CD4-positive, alpha-beta T cell (primary cell): ENCODE measurements around the gene NKAP. TPM values are rescaled to one million over a fixed set of nuclear protein-coding genes. Genes with fewer than 3 reads are reported as not detected.
A peak's percentile ranks its signal among the peaks of the same experiment; 100 is the strongest.

Experiments used
- ATAC-seq: fragments of 200-7000 bp; cut with Tn5 transposase; one replicate; pipeline ENCODE4 v1.10.0; 2022; ENCODE audit warnings: mild to moderate bottlenecking; ENCODE audit not compliant: poor library complexity
- CTCF ChIA-PET: fragments of 350-600 bp; sonication (Branson Sonifier 250); formaldehyde crosslinking; loops from one replicate; lab custom pipeline; 2021; ENCODE audit warnings: antibody characterized with exemption, inconsistent platforms; lab: Charles Lee
- POLR2A ChIA-PET: fragments of 350-600 bp; sonication (Branson Sonifier 250); formaldehyde crosslinking; loops from one replicate; lab custom pipeline; 2021; ENCODE audit warnings: antibody characterized with exemption, inconsistent platforms; lab: Charles Lee
- DNase-seq, 14 experiments: peaks; one replicate each; pipeline ENCODE4 v3.0.0-alpha.2; 2013 to 2020; ENCODE audit warnings: mixed read lengths in 2 of 14
- H3K27ac ChIP-seq, 2 donors: one replicate each; pipeline versions ENCODE4 v1.5.1 to v1.7.0; 2013; ENCODE audit warnings: low read length in 2 of 2, low read depth in 1 of 2, mild to moderate bottlenecking in 1 of 2
- H3K27me3 ChIP-seq, 2 experiments: 1 replicate in 1 of 2; 2 replicates in 1 of 2; pipeline versions ENCODE4 v1.6.1 to v1.7.0; 2013; ENCODE audit warnings: low read length in 2 of 2, control low read depth in 1 of 2, mild to moderate bottlenecking in 1 of 2, moderate library complexity in 1 of 2; ENCODE audit not compliant: insufficient read depth in 2 of 2, control insufficient read depth in 1 of 2
- H3K36me3 ChIP-seq: one replicate; pipeline ENCODE4 v1.6.1; 2013; ENCODE audit warnings: low read length, control low read depth; ENCODE audit not compliant: insufficient read depth
- H3K4me1 ChIP-seq: one replicate; pipeline ENCODE4 v1.6.1; 2013; ENCODE audit warnings: low read length, control low read depth; ENCODE audit not compliant: insufficient read depth
- H3K4me3 ChIP-seq: one replicate; pipeline ENCODE4 v1.5.1; 2013; ENCODE audit warnings: mild to moderate bottlenecking, low read length, moderate library complexity
- H3K9me3 ChIP-seq, 2 experiments: 1 replicate in 1 of 2; 2 replicates in 1 of 2; pipeline versions ENCODE4 v1.6.1 to v1.7.0; 2013; ENCODE audit warnings: low read length in 2 of 2, mild to moderate bottlenecking in 2 of 2, control low read depth in 1 of 2, moderate library complexity in 1 of 2; ENCODE audit not compliant: control insufficient read depth in 1 of 2, insufficient read depth in 1 of 2
- H3K27ac Mint-ChIP-seq: one replicate; pipeline ENCODE4 v1.8.0; 2020; ENCODE audit warnings: mixed read lengths
- H3K27me3 Mint-ChIP-seq: one replicate; pipeline ENCODE4 v1.8.0; 2021; ENCODE audit warnings: mixed read lengths
- H3K36me3 Mint-ChIP-seq: one replicate; pipeline ENCODE4 v1.8.0; 2021; ENCODE audit warnings: low read depth, mixed read lengths
- H3K4me1 Mint-ChIP-seq: one replicate; pipeline ENCODE4 v1.8.0; 2021; ENCODE audit warnings: low read depth, mixed read lengths
- H3K4me3 Mint-ChIP-seq: one replicate; pipeline ENCODE4 v1.8.0; 2020; ENCODE audit warnings: mild to moderate bottlenecking, mixed read lengths
- H3K9me3 Mint-ChIP-seq: one replicate; pipeline ENCODE4 v1.8.0; 2020; ENCODE audit warnings: mixed read lengths
- CTCF ChIP-seq: fragments of 200-600 bp; IDR thresholded peaks from one replicate; pipeline ENCODE4 v1.8.0; 2022; ENCODE audit warnings: antibody characterized with exemption, mild to moderate bottlenecking
- intact Hi-C, 2 experiments: fragments of 100-400 bp; cut with DNase I in 1 of 2; cut with micrococcal nuclease in 1 of 2; formaldehyde crosslinking; loops; one replicate each; pipeline versions ENCODE4 v1.15.1 to v1.9.0; 2023 to 2025; cut with DNase I, micrococcal nuclease
- total RNA-seq, 174 experiments: library from RNA in 2 of 174; stranded (reverse) in 2 of 174; gene quantifications; one replicate each; pipeline ENCODE4 v1.2.3 and lab custom pipeline; 2021 to 2026

Gene NKAP
- total RNA-seq, 2 experiments from 2014 or later = 14.5 to 15.6 TPM

GRCh38 chrX:119887721-119888425, 55.7 kb downstream of the NKAP start:
- peak overlapping the region; percentile 60 for H3K4me3 Mint-ChIP-seq
- peaks cover 5% of the 10 kb centered on the region for H3K4me1 Mint-ChIP-seq
- DNase-seq = peak; percentile 19 to 78 (median 40)
- Histone ChIP-seq H3K27me3 (no peaks in the 10 kb centered on the region), H3K36me3 (no peaks in the 10 kb centered on the region), H3K4me3 (peak overlapping the region; percentile 45), H3K4me1 (peaks cover 18% of the 10 kb centered on the region), H3K9me3 (no peaks in the 10 kb centered on the region), H3K27ac (no peak overlapping the region)
- H3K36me3 Mint-ChIP-seq = no peaks in the 10 kb centered on the region
- H3K27ac Mint-ChIP-seq = no peak overlapping the region
- POLR2A ChIA-PET = interaction anchor here (0.8 to 1.4 kb wide), 3 partner anchors 14 to 96 kb away, joined by 3 to 4 read pairs (median 4); partner anchors contain the start of gene RPL39
- intact Hi-C loops = loop anchor here in 1 of 2 experiments (2.0 kb wide), 1 partner anchor 17 kb away; the partner anchor contains the start of genes NDUFA1 and RNF113A
- H3K27me3 Mint-ChIP-seq = no peaks in the 10 kb centered on the region
- CTCF ChIA-PET = interaction anchor here (0.6 to 2.0 kb wide), 8 partner anchors 9 to 405 kb away, joined by 3 to 9 read pairs (median 4); partner anchors contain the start of gene RPL39
- ATAC-seq = peak; percentile 82
- TF ChIP-seq CTCF = peak; percentile 30
- no peaks in the 10 kb centered on the region for H3K9me3 Mint-ChIP-seq

DNA sequence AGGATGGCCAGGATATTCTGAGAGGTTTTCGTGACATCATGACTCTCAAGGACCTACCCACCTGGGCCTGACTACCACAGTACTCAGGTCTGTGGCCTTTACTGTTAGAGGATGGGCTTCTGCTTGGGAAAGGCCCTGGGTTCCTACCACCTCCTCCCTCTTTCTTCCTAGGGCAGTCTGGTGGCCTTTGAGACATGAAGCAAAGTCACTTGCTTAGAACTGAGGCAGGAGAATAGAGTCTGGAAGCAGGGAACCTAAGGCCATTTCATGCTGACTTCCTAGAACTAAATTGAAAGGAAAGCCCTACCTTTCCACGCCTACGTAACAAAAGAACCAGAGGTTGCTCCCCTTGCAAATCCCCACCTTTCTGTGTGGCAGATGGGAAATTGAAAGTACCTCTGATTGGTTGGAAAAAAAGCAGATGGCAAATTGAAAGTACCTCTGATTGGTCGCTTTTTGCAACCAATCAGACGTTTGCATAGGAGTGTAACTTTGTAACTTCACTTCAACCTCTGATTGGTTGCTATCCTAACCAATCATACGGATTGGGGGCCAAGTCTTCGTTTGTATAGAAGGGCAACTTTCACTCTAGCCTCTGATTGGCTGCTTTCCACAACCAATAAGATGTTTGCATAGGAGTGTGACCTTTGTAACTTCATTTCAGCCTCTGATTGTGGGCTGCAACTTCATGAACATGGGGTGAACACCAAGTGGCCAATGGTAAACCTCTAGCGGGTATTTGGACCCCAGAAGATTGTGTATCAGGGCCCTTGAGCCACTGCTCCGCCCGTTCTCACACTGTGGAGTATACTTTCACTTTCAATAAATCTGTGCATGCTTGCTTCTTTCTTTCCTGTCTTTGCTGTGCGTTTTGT, 57.8 kb downstream of the NKAP start:
- peak in 3 of 14 experiments; percentile 48 to 71 (median 69) for DNase-seq
- no peaks in the 10 kb centered on the region for H3K9me3 ChIP-seq
- CTCF ChIA-PET = no interaction called here

More for the DNA sequence above, 57.8 kb downstream of the NKAP start:
- intact Hi-C loops = loop anchor here in 1 of 2 experiments (2.0 kb wide), 1 partner anchor 15 kb away; the partner anchor contains the start of genes NDUFA1 and RNF113A
- Mint-ChIP-seq H3K36me3 (peaks cover 2% of the 10 kb centered on the region), H3K4me1 (peaks cover 8% of the 10 kb centered on the region), H3K4me3 (peak overlapping the region; percentile 58), H3K9me3 (no peaks in the 10 kb centered on the region), H3K27me3 (no peaks in the 10 kb centered on the region), H3K27ac (no peak overlapping the region)
- peaks cover 18% of the 10 kb centered on the region for H3K4me1 ChIP-seq
- H3K4me3 ChIP-seq = peak overlapping the region; percentile 34
- POLR2A ChIA-PET = no interaction called here
- no peak overlapping the region for H3K27ac ChIP-seq
- peak; percentile 53 for ATAC-seq
- no peaks in the 10 kb centered on the region for H3K36me3 ChIP-seq
- no peaks in the 10 kb centered on the region for H3K27me3 ChIP-seq
- no peak for TF ChIP-seq CTCF
